Fibroblast of lung (primary cell): Measurements from ENCODE around the gene SENP7. TPM values are rescaled to one million over a fixed set of nuclear protein-coding genes. Genes with fewer than 3 reads are reported as not detected.
"Not testable (repeated sequence)": the region's sequence is repeated elsewhere in the genome, so short reads cannot be mapped to it uniquely, and the experiment has no call there.

Source experiments
- DNase-seq, 2 donors: peaks; one replicate each; pipeline versions ENCODE4 v3.0.0 to v3.0.0-alpha.2; 2010; ENCODE audit warnings: low read depth in 2 of 2
- H2AFZ ChIP-seq: 2 replicates; pipeline ENCODE4 v1.5.1; 2012; ENCODE audit warnings: low read length, control low read depth, inconsistent platforms
- H3K27ac ChIP-seq: 2 replicates; pipeline ENCODE4 v1.5.1; 2011; ENCODE audit warnings: low read length, control low read depth; ENCODE audit not compliant: insufficient read depth
- H3K27me3 ChIP-seq: 2 replicates; pipeline ENCODE4 v1.5.1; 2011; ENCODE audit warnings: mild to moderate bottlenecking, low read length; ENCODE audit not compliant: control insufficient read depth, insufficient read depth
- H3K36me3 ChIP-seq: 2 replicates; pipeline ENCODE4 v1.5.1; 2011; ENCODE audit warnings: low read length; ENCODE audit not compliant: control insufficient read depth, insufficient read depth
- H3K4me1 ChIP-seq: 2 replicates; pipeline ENCODE4 v1.5.1; 2011; ENCODE audit warnings: low read length; ENCODE audit not compliant: control insufficient read depth, insufficient read depth; ENCODE audit errors: extremely low read depth
- H3K4me2 ChIP-seq: 2 replicates; pipeline ENCODE4 v1.5.1; 2011; ENCODE audit warnings: low read length, control low read depth; ENCODE audit not compliant: insufficient read depth; ENCODE audit errors: extremely low read depth
- H3K4me3 ChIP-seq, 4 experiments: fragments of 200-600 bp in 1 of 4; sonication (generic) in 1 of 4; replicated peaks in 1 of 4; 2 replicates each; pipeline ENCODE4 v1.5.1; 2011 to 2016; ENCODE audit warnings: low read length in 4 of 4, low read depth in 3 of 4, mild to moderate bottlenecking in 3 of 4, control low read depth in 2 of 4, inconsistent platforms in 1 of 4, mixed read lengths in 1 of 4; ENCODE audit not compliant: insufficient read depth in 1 of 4; ENCODE audit errors: control extremely low read depth in 1 of 4
- H3K79me2 ChIP-seq: 2 replicates; pipeline ENCODE4 v1.5.1; 2012; ENCODE audit warnings: mild to moderate bottlenecking, low read length, inconsistent platforms; ENCODE audit not compliant: control insufficient read depth, insufficient read depth
- H3K9ac ChIP-seq: 2 replicates; pipeline ENCODE4 v1.5.1; 2011; ENCODE audit warnings: mild to moderate bottlenecking, low read length, control low read depth; ENCODE audit not compliant: insufficient read depth
- H3K9me3 ChIP-seq: 2 replicates; pipeline ENCODE4 v1.5.1; 2012; ENCODE audit warnings: low read depth, low read length; ENCODE audit not compliant: control insufficient read depth, insufficient read depth
- H4K20me1 ChIP-seq: 2 replicates; pipeline ENCODE4 v1.5.1; 2011; ENCODE audit warnings: low read length; ENCODE audit not compliant: control insufficient read depth, insufficient read depth; ENCODE audit errors: extremely low read depth
- EZH2 ChIP-seq: IDR thresholded peaks from 2 replicates; pipeline ENCODE4 v1.5.1; 2012; ENCODE audit warnings: low read length, control low read depth, mild to moderate bottlenecking; ENCODE audit errors: missing control alignments
- polyA plus RNA-seq, 2 donors: library from polyadenylated mRNA; depleted of rRNA in 1 of 2; stranded (reverse) in 1 of 2; unstranded in 1 of 2; fragments of >200 nt; gene quantifications; 2 replicates each; pipeline ENCODE4 v1.2.1, GENCODE V29; 2011 to 2012; ENCODE audit warnings: missing spikeins in 1 of 2
- total RNA-seq: library from RNA; depleted of rRNA; stranded (reverse); fragments of >200 nt; gene quantifications from 2 replicates; pipeline ENCODE4 v1.2.1, GENCODE V29; 2014
- TF ChIP-seq, protein P1 (sequence below), 2 donors: IDR thresholded peaks in 1 of 2; conservative IDR thresholded peaks in 1 of 2; 1 replicate in 1 of 2; 2 replicates in 1 of 2; pipeline ENCODE4 v1.5.1; 2011 to 2012; ENCODE audit warnings: low read length in 2 of 2, control low read depth in 1 of 2, inconsistent platforms in 1 of 2, low read depth in 1 of 2, mild to moderate bottlenecking in 1 of 2

Gene SENP7
- total and polyA plus RNA-seq, 2 donors (not counting 1 experiment from before 2014, with no cell fraction given): 7.2 to 16.5 TPM

- Histone ChIP-seq H3K79me2 (no peaks in the 10 kb centered on the region), H3K9me3 (no peaks in the 10 kb centered on the region)
- no peak for DNase-seq
These were observed 31.3 kb upstream of the SENP7 start for GRCh38 chr3:101544161-101544850.

GRCh38 chr3:101542957-101543356 lies 29.9 kb upstream of the SENP7 start:
- H2AFZ ChIP-seq: no peak overlapping the region
- H3K4me3 ChIP-seq: no peak overlapping the region
- no peak overlapping the region for H3K9ac ChIP-seq
- no peaks in the 10 kb centered on the region for H3K27me3 ChIP-seq
- H3K27ac ChIP-seq: no peak overlapping the region
- H3K9me3 ChIP-seq: no peaks in the 10 kb centered on the region
- H3K36me3 ChIP-seq: no peaks in the 10 kb centered on the region
- no peak overlapping the region for H3K4me2 ChIP-seq
- TF ChIP-seq, protein P1, sequence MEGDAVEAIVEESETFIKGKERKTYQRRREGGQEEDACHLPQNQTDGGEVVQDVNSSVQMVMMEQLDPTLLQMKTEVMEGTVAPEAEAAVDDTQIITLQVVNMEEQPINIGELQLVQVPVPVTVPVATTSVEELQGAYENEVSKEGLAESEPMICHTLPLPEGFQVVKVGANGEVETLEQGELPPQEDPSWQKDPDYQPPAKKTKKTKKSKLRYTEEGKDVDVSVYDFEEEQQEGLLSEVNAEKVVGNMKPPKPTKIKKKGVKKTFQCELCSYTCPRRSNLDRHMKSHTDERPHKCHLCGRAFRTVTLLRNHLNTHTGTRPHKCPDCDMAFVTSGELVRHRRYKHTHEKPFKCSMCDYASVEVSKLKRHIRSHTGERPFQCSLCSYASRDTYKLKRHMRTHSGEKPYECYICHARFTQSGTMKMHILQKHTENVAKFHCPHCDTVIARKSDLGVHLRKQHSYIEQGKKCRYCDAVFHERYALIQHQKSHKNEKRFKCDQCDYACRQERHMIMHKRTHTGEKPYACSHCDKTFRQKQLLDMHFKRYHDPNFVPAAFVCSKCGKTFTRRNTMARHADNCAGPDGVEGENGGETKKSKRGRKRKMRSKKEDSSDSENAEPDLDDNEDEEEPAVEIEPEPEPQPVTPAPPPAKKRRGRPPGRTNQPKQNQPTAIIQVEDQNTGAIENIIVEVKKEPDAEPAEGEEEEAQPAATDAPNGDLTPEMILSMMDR (conservative IDR thresholded peaks at IDR 0.05 in 1 of 2, IDR thresholded peaks at IDR 0.05 in 1 of 2; ENCODE audit: low read depth in 1 of 2, low read length in 2 of 2): no peak
- TF ChIP-seq EZH2: no peak
- no peak for DNase-seq
- H3K4me1 ChIP-seq: no peaks in the 10 kb centered on the region
- H4K20me1 ChIP-seq: no peaks in the 10 kb centered on the region
- no peaks in the 10 kb centered on the region for H3K79me2 ChIP-seq

More at GRCh38 chr3:101544161-101544850, 31.3 kb upstream of the SENP7 start:
- Histone ChIP-seq H4K20me1 (no peaks in the 10 kb centered on the region), H3K4me1 (no peaks in the 10 kb centered on the region), H3K27me3 (no peaks in the 10 kb centered on the region), H3K27ac (no peak overlapping the region), H3K4me2 (no peak overlapping the region), H2AFZ (no peak overlapping the region), H3K36me3 (no peaks in the 10 kb centered on the region), H3K4me3 (no peak overlapping the region), H3K9ac (no peak overlapping the region)
- TF ChIP-seq, protein P1 (conservative IDR thresholded peaks at IDR 0.05 in 1 of 2, IDR thresholded peaks at IDR 0.05 in 1 of 2; ENCODE audit: low read depth in 1 of 2, low read length in 2 of 2): peak in 1 of 2 donors; percentile 4
- TF ChIP-seq EZH2: no peak

DNA sequence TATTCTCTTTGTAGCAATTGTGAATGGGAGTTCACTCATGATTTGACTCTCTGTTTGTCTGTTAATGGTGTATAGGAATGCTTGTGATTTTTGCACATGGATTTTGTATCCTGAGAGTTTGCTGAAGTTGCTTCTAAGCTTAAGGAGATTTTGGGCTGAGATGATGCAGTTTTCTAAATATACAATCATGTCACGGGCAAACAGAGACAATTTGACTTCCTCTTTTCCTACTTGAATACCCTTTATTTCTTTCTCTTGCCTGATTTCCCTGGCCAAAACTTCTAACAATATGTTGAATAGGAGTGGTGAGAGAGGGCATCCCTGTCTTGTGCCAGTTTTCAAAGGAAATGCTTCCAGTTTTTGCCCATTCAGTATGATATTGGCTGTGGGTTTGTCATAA lies 23.9 kb upstream of the SENP7 start:
- H3K79me2 ChIP-seq, DNase-seq, H3K27me3 ChIP-seq, H3K9ac ChIP-seq, H2AFZ ChIP-seq, H3K36me3 ChIP-seq, H3K4me3 ChIP-seq, H4K20me1 ChIP-seq, H3K4me2 ChIP-seq, H3K27ac ChIP-seq, H3K4me1 ChIP-seq, H3K9me3 ChIP-seq: not testable (repeated sequence)
